IPS-NIHi7 (cell line): ENCODE measurements around the gene PSMD9.
"Not testable (repeated sequence)": the region's sequence is repeated elsewhere in the genome, so short reads cannot be mapped to it uniquely, and the experiment has no call there.

Experiments
- DNase-seq: peaks from one replicate; pipeline ENCODE4 v3.0.0; 2012; ENCODE audit warnings: mixed read lengths; ENCODE audit errors: extremely low spot score

Gene PSMD9

GRCh38 chr12:121873216-121873569 is 15.4 kb upstream of the PSMD9 start:
- DNase-seq: no peak

- DNase-seq: no peak
Observed at GRCh38 chr12:121874071-121874470, 14.5 kb upstream of the PSMD9 start.

GRCh38 chr12:121875582-121875981 is 13.0 kb upstream of the PSMD9 start:
- no peak for DNase-seq

DNA sequence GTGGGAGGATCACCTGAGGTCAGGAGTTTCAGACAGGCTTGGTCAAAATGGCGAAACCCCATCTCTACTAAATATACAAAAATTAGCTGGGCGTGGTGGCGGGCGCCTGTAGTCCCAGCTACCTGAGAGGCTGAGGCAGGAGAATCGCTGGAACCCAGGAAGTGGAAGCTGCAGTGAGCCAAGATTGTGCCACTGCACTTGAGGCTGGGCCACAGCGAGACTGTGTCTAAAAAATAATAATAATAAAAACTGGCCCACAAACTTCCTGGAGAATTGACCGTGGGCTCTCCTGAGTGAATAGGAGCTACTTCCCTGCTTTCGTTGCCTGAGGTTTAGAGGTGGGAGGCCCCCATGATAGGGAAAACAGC is 12.5 kb upstream of the PSMD9 start:
- DNase-seq: not testable (repeated sequence)

- peak; percentile 52 for DNase-seq
Observed at GRCh38 chr12:121883315-121883660, 5.3 kb upstream of the PSMD9 start.

- not testable (repeated sequence) for DNase-seq
Observed at GRCh38 chr12:121885129-121885528, 3.5 kb upstream of the PSMD9 start.

DNA sequence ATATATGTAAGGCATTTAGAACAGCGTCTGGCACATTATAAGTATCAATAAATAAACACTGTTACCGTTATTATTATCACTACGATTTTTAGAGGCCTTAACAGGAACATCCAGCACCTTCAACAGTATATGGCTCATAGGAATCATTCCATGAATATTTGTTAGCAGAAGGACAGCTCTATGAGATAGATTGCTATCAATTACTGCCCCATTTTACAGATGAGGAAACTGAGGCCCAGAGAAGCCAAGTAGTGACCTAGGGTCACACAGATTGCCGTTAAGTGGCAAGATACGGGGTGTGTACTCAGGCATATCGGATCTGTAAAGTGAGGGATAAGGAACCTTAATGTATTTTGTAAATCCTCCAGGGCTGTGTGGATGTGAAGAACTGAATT is 510 bp upstream of the PSMD9 start:
- DNase-seq: no peak

DNA sequence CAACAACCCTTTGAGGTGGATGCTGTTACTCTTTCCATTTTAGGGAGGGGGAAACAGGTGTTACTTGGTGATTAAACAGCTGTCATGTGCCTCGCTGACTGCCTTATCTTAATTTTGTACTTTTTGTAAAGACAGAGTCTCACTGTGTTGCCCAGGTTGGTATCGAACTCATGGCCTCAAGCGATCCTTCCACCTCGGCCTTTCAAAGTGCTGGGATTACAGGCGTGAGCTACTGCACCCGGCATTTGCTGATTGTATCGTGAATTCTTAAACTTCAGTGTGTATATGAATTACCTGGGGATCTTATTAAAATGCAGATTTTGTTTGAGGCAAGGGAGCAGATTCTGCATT is 659 bp downstream of the PSMD9 start:
- no peak for DNase-seq

DNA sequence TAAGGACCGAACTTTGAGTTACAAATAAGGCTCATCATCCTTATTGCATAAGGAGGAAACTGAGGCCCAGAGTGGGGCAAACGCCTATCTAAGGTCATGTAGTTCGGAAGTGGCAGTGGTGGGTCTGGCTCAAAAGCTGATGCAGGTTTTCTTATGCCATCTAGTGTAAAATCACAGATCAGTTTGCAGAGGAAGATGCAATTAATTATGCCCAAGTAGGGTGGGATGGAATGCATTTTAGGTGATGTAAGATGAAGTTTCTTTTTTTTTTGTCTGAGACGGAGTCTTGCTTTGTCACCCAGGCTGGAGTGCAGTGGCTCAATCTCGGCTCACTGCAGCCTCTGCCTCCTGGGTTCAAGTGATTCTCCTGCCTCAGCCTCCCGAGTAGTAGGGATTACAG is 1.1 kb downstream of the PSMD9 start:
- not testable (repeated sequence) for DNase-seq

- DNase-seq: no peak
Observed at GRCh38 chr12:121892673-121893561, 4.3 kb downstream of the PSMD9 start.

GRCh38 chr12:121893961-121894460 is 5.4 kb downstream of the PSMD9 start:
- no peak for DNase-seq

DNA sequence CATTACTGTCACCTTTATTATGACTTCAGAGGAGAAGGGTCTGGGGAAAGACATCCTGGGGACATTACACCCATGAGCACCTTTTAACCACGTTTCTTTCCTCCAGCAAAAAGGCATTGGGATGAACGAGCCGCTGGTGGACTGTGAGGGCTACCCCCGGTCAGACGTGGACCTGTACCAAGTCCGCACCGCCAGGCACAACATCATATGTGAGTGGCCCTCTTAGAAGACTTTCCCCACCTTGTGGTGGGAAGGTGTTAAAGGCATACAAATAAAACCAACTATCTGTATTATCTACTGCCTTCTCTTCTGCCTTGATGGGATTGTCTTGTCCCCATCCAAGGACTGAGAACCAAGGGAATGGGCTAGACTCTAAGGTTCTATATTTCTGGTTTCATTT is 6.0 kb downstream of the PSMD9 start:
- DNase-seq: peak; percentile 43

- no peak for DNase-seq
Observed at GRCh38 chr12:121898287-121898686, 9.7 kb downstream of the PSMD9 start.

GRCh38 chr12:121899590-121899989 is 11.0 kb downstream of the PSMD9 start:
- no peak for DNase-seq

- no peak for DNase-seq
Observed at GRCh38 chr12:121903202-121903601, 14.6 kb downstream of the PSMD9 start.

- no peak for DNase-seq
Observed at GRCh38 chr12:121905746-121906145, 17.2 kb downstream of the PSMD9 start.

DNA sequence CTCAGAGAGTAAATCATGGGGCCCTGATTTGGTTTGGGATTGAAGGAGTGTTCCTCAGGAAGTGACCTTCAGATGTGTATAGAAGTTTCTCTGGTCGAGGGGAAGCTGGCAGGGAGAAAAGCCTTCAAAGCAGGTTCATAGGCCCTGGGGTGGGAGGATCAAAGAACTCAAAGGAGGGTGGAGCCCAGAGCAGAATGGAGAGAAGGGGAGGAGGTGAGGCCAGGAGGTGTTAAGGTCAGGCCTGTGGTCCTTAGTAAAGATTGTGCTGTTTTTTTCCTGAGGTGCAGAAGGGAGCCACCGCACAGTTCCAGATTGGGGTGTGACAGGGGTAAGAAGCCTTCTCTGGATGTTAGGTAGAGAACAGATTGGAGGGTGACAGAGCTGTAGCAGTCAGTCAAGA is 20.1 kb downstream of the PSMD9 start:
- DNase-seq: no peak

DNA sequence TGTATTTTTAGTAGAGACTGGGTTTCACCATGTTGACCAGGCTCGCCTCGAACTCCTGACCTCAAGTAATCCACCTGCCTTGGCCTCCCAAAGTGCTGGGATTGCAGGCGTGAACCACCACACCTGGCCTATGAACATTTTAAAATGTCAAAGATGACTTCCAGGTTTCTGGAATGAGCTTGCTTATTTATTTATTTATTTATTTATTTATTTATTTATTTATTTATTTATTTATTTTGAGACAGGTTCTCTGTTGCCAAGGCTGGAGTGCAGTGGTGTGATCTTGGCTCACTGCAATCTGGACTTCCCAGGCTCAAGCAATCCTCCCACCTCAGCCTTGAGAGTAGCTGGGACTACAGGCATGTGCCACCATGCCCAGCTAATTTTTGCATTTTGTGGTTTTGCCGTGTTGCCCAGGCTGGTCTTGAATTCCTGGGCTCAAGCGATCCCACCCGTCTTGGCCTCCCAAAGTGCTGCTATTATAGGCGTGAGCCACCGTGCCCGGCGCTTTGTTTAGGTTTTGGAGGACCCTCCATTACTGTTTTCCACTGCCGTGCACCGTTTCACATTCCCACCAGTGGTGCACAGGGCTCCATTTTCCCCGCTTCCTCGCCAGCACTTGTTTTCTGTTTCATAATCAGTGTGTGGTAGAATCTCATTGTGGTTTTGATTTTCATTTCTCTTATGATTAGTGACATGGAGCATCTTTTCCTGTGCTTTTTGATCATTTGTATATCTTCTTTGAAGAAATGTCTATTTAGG is 23.4 kb downstream of the PSMD9 start:
- DNase-seq: no peak

DNA sequence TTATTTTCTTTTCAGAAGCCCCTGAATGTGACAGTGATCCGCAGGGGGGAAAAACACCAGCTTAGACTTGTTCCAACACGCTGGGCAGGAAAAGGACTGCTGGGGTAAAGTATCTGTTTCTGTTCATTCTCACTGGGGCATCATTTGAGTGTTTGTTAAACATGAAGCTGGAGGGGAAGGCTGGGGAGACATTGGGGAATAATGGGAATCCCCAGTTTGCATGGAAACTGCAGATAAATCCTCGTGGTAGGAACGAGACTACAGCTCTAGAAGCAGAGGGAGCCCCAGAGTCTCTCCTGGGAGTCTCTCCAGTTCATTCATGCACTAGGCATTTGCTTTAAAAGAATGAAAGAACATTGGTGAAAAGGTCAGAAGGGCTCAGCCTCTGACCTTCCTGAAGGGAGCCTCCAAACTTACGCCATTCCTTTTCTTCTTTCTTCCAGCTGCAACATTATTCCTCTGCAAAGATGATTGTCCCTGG is 27.3 kb downstream of the PSMD9 start:
- no peak for DNase-seq

DNA sequence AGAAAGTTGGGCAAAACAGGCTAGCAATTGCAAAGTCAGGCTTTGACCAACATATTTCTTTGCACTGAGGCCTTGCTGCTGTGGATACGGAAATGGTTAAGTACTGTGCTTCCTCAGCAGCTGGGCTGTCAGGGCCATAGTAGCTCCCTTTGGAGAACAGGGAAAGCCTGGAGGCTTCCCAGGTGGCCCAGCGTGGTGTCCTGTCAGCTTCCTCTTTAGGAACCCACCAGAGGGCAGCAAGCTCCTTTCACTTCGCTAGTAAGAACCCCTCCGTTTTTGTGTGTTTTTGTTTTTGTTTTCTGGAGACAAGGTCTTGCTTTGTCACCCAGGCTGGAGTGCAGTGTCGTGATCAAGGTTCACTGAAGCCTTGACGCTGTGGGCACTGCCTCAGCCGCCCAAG is 28.1 kb downstream of the PSMD9 start:
- peak; percentile 53 for DNase-seq

DNA sequence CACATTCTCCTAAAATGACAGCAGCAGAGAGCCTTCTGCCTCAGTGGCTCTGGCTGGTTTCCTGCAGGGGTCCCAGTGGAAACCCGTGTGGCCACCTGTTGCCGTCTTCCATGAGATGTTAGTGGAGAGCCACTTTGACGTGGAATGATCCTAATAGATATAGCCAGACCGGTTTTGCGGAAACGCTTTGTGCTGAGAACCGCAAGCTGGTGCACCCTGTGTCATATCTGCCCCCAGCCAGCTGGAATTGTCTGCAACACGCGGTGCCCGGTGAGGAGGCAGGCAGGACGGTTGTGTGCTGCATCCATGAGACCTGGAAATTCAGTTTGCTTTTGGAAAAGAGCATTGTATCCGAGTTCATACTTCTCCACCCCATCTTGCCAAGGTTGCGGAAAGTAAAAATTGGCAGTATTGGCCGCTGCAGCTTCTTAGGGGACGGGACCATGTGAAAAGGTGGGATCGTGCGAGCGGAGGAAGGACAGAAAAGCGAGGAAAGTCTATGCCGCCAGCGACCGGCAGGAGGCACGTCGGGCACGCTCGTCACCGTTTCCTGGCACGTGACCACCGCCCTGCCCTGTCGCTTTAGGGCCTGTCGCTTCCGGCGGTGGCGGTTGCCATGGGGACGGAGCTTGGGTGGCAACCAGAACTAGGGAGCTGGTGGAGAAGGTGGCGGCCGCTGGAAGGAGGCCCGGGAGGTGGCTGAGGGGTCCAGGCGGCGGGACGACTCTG is 29.5 kb downstream of the PSMD9 start, which contains the start of gene CFAP251:
Gene CFAP251 (plus strand): TSS at position 643 of the 729 bp plus-strand sequence. CDS start 2,714 bp downstream, outside the sequence.
- peak; percentile 99 for DNase-seq

DNA sequence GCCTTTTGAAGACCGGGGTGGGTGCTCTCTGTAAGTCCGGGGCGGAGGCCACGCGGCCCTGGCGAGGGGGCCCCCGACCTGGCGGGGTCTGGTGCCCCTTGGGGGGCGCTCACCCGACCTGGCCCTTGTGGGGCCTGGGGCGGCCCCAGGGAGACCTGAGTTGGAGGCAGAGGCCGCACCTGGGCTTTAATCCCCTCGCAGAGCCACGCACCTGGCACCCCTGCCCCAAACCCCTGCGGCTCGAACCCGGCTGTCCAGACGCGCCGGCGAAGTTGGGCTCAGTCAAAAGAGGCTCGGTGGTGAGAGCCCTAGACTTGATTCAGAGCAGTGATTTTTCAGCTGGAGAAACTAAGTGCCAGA is 30.1 kb downstream of the PSMD9 start:
- no peak for DNase-seq
